Vagina (tissue), 2 donors: ENCODE measurements around the gene FAM124A. TPM values are rescaled to one million over a fixed set of nuclear protein-coding genes. Genes with fewer than 3 reads are reported as not detected.

Source experiments
- DNase-seq, 2 donors: peaks; one replicate each; pipeline ENCODE4 v3.0.0-alpha.2; 2017; ENCODE audit errors: extremely low spot score in 2 of 2
- H3K27ac ChIP-seq: fragments of 200-600 bp; sonication (generic); one replicate; pipeline ENCODE4 v1.5.1; 2019
- H3K27me3 ChIP-seq: fragments of 200-600 bp; sonication (generic); one replicate; pipeline ENCODE4 v1.5.1; 2019
- H3K36me3 ChIP-seq, 2 donors: fragments of 200-600 bp; sonication (generic); one replicate each; pipeline ENCODE4 v1.5.1; 2017 to 2019
- H3K4me1 ChIP-seq: fragments of 200-600 bp; sonication (generic); one replicate; pipeline ENCODE4 v1.5.1; 2019
- H3K4me3 ChIP-seq, 2 donors: fragments of 200-600 bp; sonication (generic); 1 replicate in 1 of 2; 2 replicates in 1 of 2; pipeline ENCODE4 v1.5.1; 2016 to 2019
- H3K9me3 ChIP-seq: fragments of 200-600 bp; sonication (generic); one replicate; pipeline ENCODE4 v1.5.1; 2019
- CTCF ChIP-seq, 3 experiments: fragments of 450-650 bp in 2 of 3; fragments of 200-600 bp in 1 of 3; sonication (generic) in 1 of 3; IDR thresholded peaks; one replicate each; pipeline ENCODE4 v1.5.1; 2017 to 2019; ENCODE audit warnings: antibody characterized with exemption in 3 of 3, mild to moderate bottlenecking in 2 of 3, moderate library complexity in 2 of 3
- POLR2A ChIP-seq, 2 donors: fragments of 450-650 bp; IDR thresholded peaks; one replicate each; pipeline ENCODE4 v1.6.1; 2017; ENCODE audit warnings: antibody characterized with exemption in 2 of 2, mild to moderate bottlenecking in 2 of 2, moderate library complexity in 2 of 2
- POLR2AphosphoS5 ChIP-seq, 2 donors: sonication (generic); formaldehyde crosslinking; IDR thresholded peaks; one replicate each; pipeline ENCODE4 v1.9.0; 2017; ENCODE audit warnings: antibody characterized with exemption in 2 of 2, mild to moderate bottlenecking in 2 of 2, low read depth in 1 of 2; ENCODE audit not compliant: insufficient read depth in 1 of 2
- intact Hi-C: fragments of 100-400 bp; cut with DNase I; formaldehyde crosslinking; loops from one replicate; pipeline ENCODE4 v1.15.1; 2023
- total RNA-seq: library from RNA; depleted of rRNA; stranded (reverse); fragments of >200 nt; gene quantifications from one replicate; pipeline ENCODE4 v1.2.3, GENCODE V29; 2016

FAM124A gene
- total RNA-seq, 1 donor from 2014 or later, result 5.4 TPM

- Histone ChIP-seq H3K4me1 (no peaks in the 10 kb centered on the region), H3K4me3 (no peak overlapping the region), H3K9me3 (no peaks in the 10 kb centered on the region), H3K27me3 (no peaks in the 10 kb centered on the region), H3K27ac (no peak overlapping the region), H3K36me3 (no peaks in the 10 kb centered on the region)
- DNase-seq, result no peak
- intact Hi-C loops, result no loop called here
- no peak for TF ChIP-seq POLR2A (IDR thresholded peaks at IDR 0.05)
- no peak for TF ChIP-seq CTCF (IDR thresholded peaks at IDR 0.05)
Observed at GRCh38 chr13:51233117-51233826, 11.1 kb downstream of the FAM124A start.

- Histone ChIP-seq H3K4me1 (no peaks in the 10 kb centered on the region), H3K27me3 (no peaks in the 10 kb centered on the region), H3K4me3 (no peak overlapping the region), H3K27ac (no peak overlapping the region), H3K36me3 (no peaks in the 10 kb centered on the region), H3K9me3 (no peaks in the 10 kb centered on the region)
- TF ChIP-seq POLR2AphosphoS5 (IDR thresholded peaks at IDR 0.05; ENCODE audit: insufficient read depth in 1 of 2, low read depth in 1 of 2) (no peak), CTCF (IDR thresholded peaks at IDR 0.05) (no peak), POLR2A (IDR thresholded peaks at IDR 0.05) (no peak)
- intact Hi-C loops, result no loop called here
- no peak for DNase-seq
Observed at GRCh38 chr13:51234676-51235075, 12.5 kb downstream of the FAM124A start.

- no peak overlapping the region for H3K27ac ChIP-seq
- no peaks in the 10 kb centered on the region for H3K4me1 ChIP-seq
- no peaks in the 10 kb centered on the region for H3K9me3 ChIP-seq
- no peak overlapping the region for H3K4me3 ChIP-seq
- DNase-seq, result no peak
- intact Hi-C loops, result no loop called here
- TF ChIP-seq POLR2AphosphoS5 (IDR thresholded peaks at IDR 0.05; ENCODE audit: insufficient read depth in 1 of 2, low read depth in 1 of 2), result no peak
- no peak for TF ChIP-seq POLR2A (IDR thresholded peaks at IDR 0.05)
- TF ChIP-seq CTCF (IDR thresholded peaks at IDR 0.05), result no peak
- no peaks in the 10 kb centered on the region for H3K27me3 ChIP-seq
- H3K36me3 ChIP-seq, result no peaks in the 10 kb centered on the region
Observed at GRCh38 chr13:51235186-51235585, 13.0 kb downstream of the FAM124A start.

- intact Hi-C loops, result no loop called here
- Histone ChIP-seq H3K27ac (no peak overlapping the region), H3K4me1 (no peaks in the 10 kb centered on the region), H3K9me3 (no peaks in the 10 kb centered on the region), H3K36me3 (no peaks in the 10 kb centered on the region), H3K4me3 (no peak overlapping the region), H3K27me3 (no peaks in the 10 kb centered on the region)
- DNase-seq, result no peak
- TF ChIP-seq POLR2A (IDR thresholded peaks at IDR 0.05) (no peak), CTCF (IDR thresholded peaks at IDR 0.05) (no peak), POLR2AphosphoS5 (IDR thresholded peaks at IDR 0.05; ENCODE audit: insufficient read depth in 1 of 2, low read depth in 1 of 2) (no peak)
Observed at GRCh38 chr13:51235756-51236490, 13.7 kb downstream of the FAM124A start.

- no peak for DNase-seq
- Histone ChIP-seq H3K9me3 (no peaks in the 10 kb centered on the region), H3K4me3 (no peak overlapping the region), H3K27me3 (no peaks in the 10 kb centered on the region), H3K4me1 (no peaks in the 10 kb centered on the region), H3K36me3 (no peaks in the 10 kb centered on the region), H3K27ac (no peak overlapping the region)
- TF ChIP-seq POLR2AphosphoS5 (IDR thresholded peaks at IDR 0.05; ENCODE audit: insufficient read depth in 1 of 2, low read depth in 1 of 2) (no peak), CTCF (IDR thresholded peaks at IDR 0.05) (no peak), POLR2A (IDR thresholded peaks at IDR 0.05) (no peak)
- intact Hi-C loops, result no loop called here
Observed at GRCh38 chr13:51236491-51236792, 14.2 kb downstream of the FAM124A start.
